H9 (cell line): Measurements from ENCODE around the gene PLB1. TPM values are rescaled to one million over a fixed set of nuclear protein-coding genes. Genes with fewer than 3 reads are reported as not detected.

ENCODE experiments used
- DNase-seq: peaks from one replicate; pipeline ENCODE4 v3.0.0-alpha.2; 2017
- H2AFZ ChIP-seq: one replicate; pipeline ENCODE4 v1.6.1; 2013; ENCODE audit warnings: mild to moderate bottlenecking, low read length, control low read depth, moderate library complexity
- H2AK5ac ChIP-seq: 2 replicates; pipeline ENCODE4 v1.6.1; 2013; ENCODE audit warnings: low read length, control low read depth, mixed read lengths; ENCODE audit not compliant: insufficient read length
- H2BK120ac ChIP-seq: one replicate; pipeline ENCODE4 v1.6.1; 2013; ENCODE audit warnings: low read depth, mild to moderate bottlenecking, low read length, control low read depth, inconsistent platforms; ENCODE audit not compliant: poor library complexity, severe bottlenecking
- H2BK12ac ChIP-seq: 2 replicates; pipeline ENCODE4 v1.6.1; 2013; ENCODE audit warnings: low read length, control low read depth, mixed read lengths, low read depth; ENCODE audit not compliant: insufficient read length
- H2BK15ac ChIP-seq: 2 replicates; pipeline ENCODE4 v1.6.1; 2013; ENCODE audit warnings: low read depth, low read length, control low read depth
- H2BK20ac ChIP-seq: one replicate; pipeline ENCODE4 v1.6.1; 2013; ENCODE audit warnings: low read depth, mild to moderate bottlenecking, low read length, control low read depth, inconsistent platforms; ENCODE audit not compliant: poor library complexity, severe bottlenecking
- H2BK5ac ChIP-seq: 2 replicates; pipeline ENCODE4 v1.6.1; 2013; ENCODE audit warnings: low read length, control low read depth, mixed read lengths; ENCODE audit not compliant: insufficient read length
- H3K14ac ChIP-seq: 2 replicates; pipeline ENCODE4 v1.6.1; 2013; ENCODE audit warnings: low read length, control low read depth; ENCODE audit not compliant: insufficient read depth
- H3K18ac ChIP-seq: 2 replicates; pipeline ENCODE4 v1.6.1; 2013; ENCODE audit warnings: low read depth, mild to moderate bottlenecking, mixed read lengths, low read length, control low read depth; ENCODE audit not compliant: insufficient read length
- H3K23ac ChIP-seq: 2 replicates; pipeline ENCODE4 v1.6.1; 2013; ENCODE audit warnings: low read length, control low read depth, mixed read lengths, low read depth; ENCODE audit not compliant: insufficient read length
- H3K23me2 ChIP-seq: 2 replicates; pipeline ENCODE4 v1.6.1; 2013; ENCODE audit warnings: low read depth, mild to moderate bottlenecking, mixed read lengths, low read length, control low read depth; ENCODE audit not compliant: insufficient read length, poor library complexity, severe bottlenecking
- H3K27ac ChIP-seq: 2 replicates; pipeline ENCODE4 v1.5.1; 2013; ENCODE audit warnings: low read length, control low read depth, mixed read lengths, low read depth; ENCODE audit not compliant: insufficient read length
- H3K27me3 ChIP-seq: 2 replicates; pipeline ENCODE4 v1.6.1; 2013; ENCODE audit warnings: low read length, control low read depth, inconsistent platforms; ENCODE audit not compliant: insufficient read depth
- H3K4ac ChIP-seq: 2 replicates; pipeline ENCODE4 v1.6.1; 2013; ENCODE audit warnings: low read depth, mild to moderate bottlenecking, control low read depth, inconsistent platforms, low read length, moderate library complexity
- H3K4me1 ChIP-seq: 2 replicates; pipeline ENCODE4 v1.6.1; 2013; ENCODE audit warnings: low read length, control low read depth, inconsistent platforms; ENCODE audit not compliant: insufficient read depth
- H3K4me2 ChIP-seq: 2 replicates; pipeline ENCODE4 v1.6.1; 2013; ENCODE audit warnings: low read length, control low read depth, mixed read lengths; ENCODE audit not compliant: insufficient read length, insufficient read depth
- H3K56ac ChIP-seq: 2 replicates; pipeline ENCODE4 v1.6.1; 2013; ENCODE audit warnings: low read depth, mild to moderate bottlenecking, mixed read lengths, low read length, control low read depth; ENCODE audit not compliant: insufficient read length
- H3K79me1 ChIP-seq: 2 replicates; pipeline ENCODE4 v1.6.1; 2013; ENCODE audit warnings: low read depth, mild to moderate bottlenecking, moderate library complexity, low read length, control low read depth, inconsistent platforms; ENCODE audit not compliant: insufficient read depth, poor library complexity, severe bottlenecking
- H3K79me2 ChIP-seq: 2 replicates; pipeline ENCODE4 v1.6.1; 2013; ENCODE audit warnings: low read length, control low read depth, inconsistent platforms; ENCODE audit not compliant: insufficient read depth
- H3K9ac ChIP-seq: 2 replicates; pipeline ENCODE4 v1.6.1; 2013; ENCODE audit warnings: low read length, control low read depth, mixed read lengths; ENCODE audit not compliant: insufficient read length; ENCODE audit errors: extremely low read depth
- H3K9me3 ChIP-seq: one replicate; pipeline ENCODE4 v1.6.1; 2013; ENCODE audit warnings: low read depth, low read length, inconsistent platforms; ENCODE audit not compliant: control insufficient read depth
- H3T11ph ChIP-seq: one replicate; pipeline ENCODE4 v1.6.1; 2013; ENCODE audit warnings: mild to moderate bottlenecking, low read length, control low read depth, inconsistent platforms
- H4K20me1 ChIP-seq: one replicate; pipeline ENCODE4 v1.6.1; 2013; ENCODE audit not compliant: control insufficient read depth, insufficient read length, insufficient read depth
- H4K5ac ChIP-seq: 2 replicates; pipeline ENCODE4 v1.6.1; 2013; ENCODE audit warnings: low read depth, mild to moderate bottlenecking, mixed read lengths, low read length, control low read depth; ENCODE audit not compliant: insufficient read length
- H4K8ac ChIP-seq: replicated peaks from 2 replicates; pipeline ENCODE4 v1.6.1; 2013; ENCODE audit warnings: low read length, control low read depth, mixed read lengths, low read depth; ENCODE audit not compliant: insufficient read length
- H4K91ac ChIP-seq: 2 replicates; pipeline ENCODE4 v1.6.1; 2013; ENCODE audit warnings: low read depth, mild to moderate bottlenecking, moderate library complexity, mixed read lengths, low read length, control low read depth; ENCODE audit not compliant: insufficient read length
- H3K27ac Mint-ChIP-seq, 3 experiments: 2 replicates in 2 of 3; 3 replicates in 1 of 3; pipeline ENCODE4 v1.8.0; 2020 to 2021; ENCODE audit warnings: mixed read lengths in 3 of 3, mild to moderate bottlenecking in 1 of 3, moderate library complexity in 1 of 3
- H3K27me3 Mint-ChIP-seq: 2 replicates; pipeline ENCODE4 v1.8.0; 2021; ENCODE audit warnings: low read depth, mild to moderate bottlenecking, moderate library complexity, mixed read lengths
- H3K36me3 Mint-ChIP-seq, 3 experiments: 2 replicates in 2 of 3; 3 replicates in 1 of 3; pipeline ENCODE4 v1.8.0; 2020 to 2021; ENCODE audit warnings: low read depth in 3 of 3, mixed read lengths in 3 of 3; ENCODE audit not compliant: insufficient read depth in 1 of 3
- H3K4me1 Mint-ChIP-seq, 2 experiments: 2 replicates each; pipeline ENCODE4 v1.8.0; 2020; ENCODE audit warnings: mixed read lengths in 2 of 2
- H3K4me3 Mint-ChIP-seq, 2 experiments: 2 replicates in 1 of 2; 3 replicates in 1 of 2; pipeline ENCODE4 v1.8.0; 2020 to 2021; ENCODE audit warnings: mild to moderate bottlenecking in 2 of 2, mixed read lengths in 2 of 2, moderate library complexity in 1 of 2
- H3K9me3 Mint-ChIP-seq, 2 experiments: 2 replicates in 1 of 2; 3 replicates in 1 of 2; pipeline ENCODE4 v1.8.0; 2020; ENCODE audit warnings: mild to moderate bottlenecking in 2 of 2, mixed read lengths in 2 of 2, moderate library complexity in 1 of 2
- WGBS: extraction: QIAGEN DNeasy Blood & Tissue Kit; methylation state at CpG from one replicate; pipeline ENCODE4 v1.1.7; 2013; ENCODE audit warnings: missing lambda C conversion rate, low lambda C conversion rate, mixed read lengths; ENCODE audit not compliant: insufficient read length; ENCODE audit errors: extremely low coverage; 5-methylcytosine and 5-hydroxymethylcytosine counted together
- total RNA-seq: library from RNA; stranded (reverse); gene quantifications from 2 replicates; pipeline ENCODE4 v1.2.1, GENCODE V29; 2021
- TF ChIP-seq, protein P1 (sequence below): fragments of 200-600 bp; sonication (generic); conservative IDR thresholded peaks from 3 replicates; pipeline ENCODE4 v1.8.0; 2021; ENCODE audit warnings: antibody characterized with exemption, mild to moderate bottlenecking

PLB1 gene
- total RNA-seq, 1 experiment from 2014 or later: not detected

DNA sequence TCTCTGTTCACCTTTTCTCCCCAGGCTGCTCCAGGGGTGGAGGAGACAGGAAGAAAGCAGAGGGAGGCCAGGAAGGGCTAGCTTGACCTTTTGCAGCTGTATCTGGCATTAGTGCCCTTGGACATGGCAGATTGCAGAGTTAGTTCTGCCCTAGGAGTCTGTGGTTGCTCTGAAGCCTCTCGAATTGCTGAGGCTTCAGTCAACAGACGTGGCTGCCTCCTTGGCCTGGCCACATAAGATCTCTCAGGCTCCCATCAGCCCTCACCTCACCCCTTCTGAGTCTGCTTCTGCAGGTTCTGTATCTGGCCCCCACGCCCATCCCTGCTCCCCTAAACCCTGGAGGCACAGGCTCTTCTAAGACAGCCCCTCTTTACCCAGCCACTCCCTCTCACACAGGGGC is 18.2 kb upstream of the PLB1 start:
- Histone ChIP-seq H2AK5ac (no peak overlapping the region), H2BK15ac (no peak overlapping the region), H3K14ac (no peak overlapping the region), H2AFZ (no peak overlapping the region), H4K20me1 (no peaks in the 10 kb centered on the region), H3T11ph (no peak overlapping the region), H2BK20ac (no peak overlapping the region), H3K4me2 (no peak overlapping the region), H3K23me2 (no peaks in the 10 kb centered on the region), H4K5ac (no peak overlapping the region), H3K4ac (no peak overlapping the region), H4K8ac (no peak overlapping the region), H3K18ac (no peak overlapping the region), H3K79me1 (no peaks in the 10 kb centered on the region), H3K4me1 (no peaks in the 10 kb centered on the region), H2BK12ac (no peak overlapping the region), H4K91ac (no peak overlapping the region), H3K23ac (no peak overlapping the region), H2BK120ac (no peak overlapping the region), H3K27ac (no peak overlapping the region), H3K27me3 (no peaks in the 10 kb centered on the region), H2BK5ac (no peak overlapping the region), H3K9ac (no peak overlapping the region), H3K79me2 (no peaks in the 10 kb centered on the region), H3K56ac (no peak overlapping the region), H3K9me3 (no peaks in the 10 kb centered on the region)
- no CpG with 5 or more reads among the region's 3 CpGs for WGBS
- no peaks in the 10 kb centered on the region for H3K4me1 Mint-ChIP-seq
- peaks cover 0 to 2% (median 0%) of the 10 kb centered on the region in 3 experiments; a peak in 2 of 7 replicates for H3K36me3 Mint-ChIP-seq
- no peak overlapping the region for H3K27ac Mint-ChIP-seq
- peaks cover 6% of the 10 kb centered on the region for H3K27me3 Mint-ChIP-seq
- TF ChIP-seq, protein P1, sequence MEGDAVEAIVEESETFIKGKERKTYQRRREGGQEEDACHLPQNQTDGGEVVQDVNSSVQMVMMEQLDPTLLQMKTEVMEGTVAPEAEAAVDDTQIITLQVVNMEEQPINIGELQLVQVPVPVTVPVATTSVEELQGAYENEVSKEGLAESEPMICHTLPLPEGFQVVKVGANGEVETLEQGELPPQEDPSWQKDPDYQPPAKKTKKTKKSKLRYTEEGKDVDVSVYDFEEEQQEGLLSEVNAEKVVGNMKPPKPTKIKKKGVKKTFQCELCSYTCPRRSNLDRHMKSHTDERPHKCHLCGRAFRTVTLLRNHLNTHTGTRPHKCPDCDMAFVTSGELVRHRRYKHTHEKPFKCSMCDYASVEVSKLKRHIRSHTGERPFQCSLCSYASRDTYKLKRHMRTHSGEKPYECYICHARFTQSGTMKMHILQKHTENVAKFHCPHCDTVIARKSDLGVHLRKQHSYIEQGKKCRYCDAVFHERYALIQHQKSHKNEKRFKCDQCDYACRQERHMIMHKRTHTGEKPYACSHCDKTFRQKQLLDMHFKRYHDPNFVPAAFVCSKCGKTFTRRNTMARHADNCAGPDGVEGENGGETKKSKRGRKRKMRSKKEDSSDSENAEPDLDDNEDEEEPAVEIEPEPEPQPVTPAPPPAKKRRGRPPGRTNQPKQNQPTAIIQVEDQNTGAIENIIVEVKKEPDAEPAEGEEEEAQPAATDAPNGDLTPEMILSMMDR: no peak
- H3K9me3 Mint-ChIP-seq: peaks cover 0 to 4% of the 10 kb centered on the region in 2 experiments; a peak in 2 of 5 replicates
- DNase-seq: no peak
- H3K4me3 Mint-ChIP-seq: no peak overlapping the region
